ENCODE data around the gene MUSK. TPM values are rescaled to one million over a fixed set of nuclear protein-coding genes. Genes with fewer than 3 reads are reported as not detected.
"Not testable (repeated sequence)": the region's sequence is repeated elsewhere in the genome, so short reads cannot be mapped to it uniquely, and the experiment has no call there.

Gene MUSK
- total RNA-seq, 1 donor from 2014 or later, result not detected

- no peak for DNase-seq (ENCODE audit: low spot score)
Observed at GRCh38 chr9:110755179-110755578, 86.6 kb downstream of the MUSK start.

GRCh38 chr9:110758201-110758600 is 89.6 kb downstream of the MUSK start:
- DNase-seq (ENCODE audit: low spot score), result no peak

GRCh38 chr9:110762783-110763182 is 94.2 kb downstream of the MUSK start:
- DNase-seq (ENCODE audit: low spot score), result no peak

- DNase-seq (ENCODE audit: low spot score), result no peak
Observed at GRCh38 chr9:110763568-110763967, 95.0 kb downstream of the MUSK start.

- no peak for DNase-seq (ENCODE audit: low spot score)
Observed at GRCh38 chr9:110764006-110764405, 95.4 kb downstream of the MUSK start.

GRCh38 chr9:110765926-110766325 is 97.3 kb downstream of the MUSK start:
- no peak for DNase-seq (ENCODE audit: low spot score)

GRCh38 chr9:110767559-110768063 is 99.0 kb downstream of the MUSK start:
- no peak for DNase-seq (ENCODE audit: low spot score)

- no peak for DNase-seq (ENCODE audit: low spot score)
Observed at GRCh38 chr9:110768886-110769285, 100.3 kb downstream of the MUSK start.

GRCh38 chr9:110769667-110770066 is 101.1 kb downstream of the MUSK start:
- no peak for DNase-seq (ENCODE audit: low spot score)

GRCh38 chr9:110775724-110776123 is 107.1 kb downstream of the MUSK start:
- no peak for DNase-seq (ENCODE audit: low spot score)

GRCh38 chr9:110776221-110776620 is 107.6 kb downstream of the MUSK start:
- no peak for DNase-seq (ENCODE audit: low spot score)

- no peak for DNase-seq (ENCODE audit: low spot score)
Observed at GRCh38 chr9:110777196-110777875, 108.7 kb downstream of the MUSK start.

- DNase-seq (ENCODE audit: low spot score), result no peak
Observed at GRCh38 chr9:110777876-110778215, 109.3 kb downstream of the MUSK start.

- no peak for DNase-seq (ENCODE audit: low spot score)
Observed at GRCh38 chr9:110782701-110783100, 114.1 kb downstream of the MUSK start.

GRCh38 chr9:110784309-110784708 is 115.7 kb downstream of the MUSK start:
- no peak for DNase-seq (ENCODE audit: low spot score)

GRCh38 chr9:110785166-110785565 is 116.6 kb downstream of the MUSK start:
- DNase-seq (ENCODE audit: low spot score), result no peak

- DNase-seq (ENCODE audit: low spot score), result not testable (repeated sequence)
Observed at GRCh38 chr9:110788396-110788795, 119.8 kb downstream of the MUSK start.

- DNase-seq (ENCODE audit: low spot score), result no peak
Observed at GRCh38 chr9:110788871-110789270, 120.3 kb downstream of the MUSK start.

- no peak for DNase-seq (ENCODE audit: low spot score)
Observed at GRCh38 chr9:110797611-110798010, 129.0 kb downstream of the MUSK start.

GRCh38 chr9:110799396-110799795 is 130.8 kb downstream of the MUSK start:
- no peak for DNase-seq (ENCODE audit: low spot score)

- DNase-seq (ENCODE audit: low spot score), result no peak
Observed at GRCh38 chr9:110801426-110801825, 132.8 kb downstream of the MUSK start.

- DNase-seq (ENCODE audit: low spot score), result no peak
Observed at GRCh38 chr9:110802416-110803035, 133.9 kb downstream of the MUSK start.

GRCh38 chr9:110807956-110808598 is 139.5 kb downstream of the MUSK start:
- no peak for DNase-seq (ENCODE audit: low spot score)
